Smooth muscle cell of the brain vasculature (primary cell): ENCODE data around the gene DIP2A.

Source experiments
- DNase-seq: peaks from one replicate; pipeline ENCODE4 v3.0.0-alpha.2; 2012; ENCODE audit warnings: low read depth, low spot score

DIP2A gene

GRCh38 chr21:46594276-46594675 is 135.6 kb downstream of the DIP2A start:
- no peak for DNase-seq

- no peak for DNase-seq
Observed at GRCh38 chr21:46596201-46596600, 137.5 kb downstream of the DIP2A start.

- DNase-seq: no peak
Observed at GRCh38 chr21:46597031-46597430, 138.3 kb downstream of the DIP2A start.

- DNase-seq: no peak
Observed at GRCh38 chr21:46597896-46598343, 139.2 kb downstream of the DIP2A start.

- DNase-seq: no peak
Observed at GRCh38 chr21:46598581-46599572, 140.2 kb downstream of the DIP2A start.

- DNase-seq: no peak
Observed at GRCh38 chr21:46600305-46600704, 141.6 kb downstream of the DIP2A start.

- no peak for DNase-seq
Observed at GRCh38 chr21:46600978-46601377, 142.3 kb downstream of the DIP2A start.

- DNase-seq: no peak
Observed at GRCh38 chr21:46603228-46603627, 144.5 kb downstream of the DIP2A start.

- DNase-seq: no peak
Observed at GRCh38 chr21:46604329-46604974, 145.8 kb downstream of the DIP2A start.

- DNase-seq: no peak
Observed at GRCh38 chr21:46604975-46605766, 146.5 kb downstream of the DIP2A start, which contains the start of gene S100B. Gene S100B (minus strand): TSS chr21:46605082. CDS start chr21:46602415, 2,667 bp downstream.

- no peak for DNase-seq
Observed at GRCh38 chr21:46605767-46606426, 147.2 kb downstream of the DIP2A start.

GRCh38 chr21:46606427-46606813 is 147.7 kb downstream of the DIP2A start:
- DNase-seq: no peak

GRCh38 chr21:46607636-46608035 is 148.9 kb downstream of the DIP2A start:
- DNase-seq: no peak

GRCh38 chr21:46608672-46609111 is 150.0 kb downstream of the DIP2A start:
- no peak for DNase-seq

- no peak for DNase-seq
Observed at GRCh38 chr21:46610018-46610701, 151.5 kb downstream of the DIP2A start.

GRCh38 chr21:46613391-46613790 is 154.7 kb downstream of the DIP2A start:
- no peak for DNase-seq

- DNase-seq: no peak
Observed at GRCh38 chr21:46616050-46616449, 157.4 kb downstream of the DIP2A start.

- DNase-seq: no peak
Observed at GRCh38 chr21:46616656-46617055, 158.0 kb downstream of the DIP2A start.

- DNase-seq: no peak
Observed at GRCh38 chr21:46617267-46618051, 158.8 kb downstream of the DIP2A start.
